Measurements from ENCODE around the gene SAMD3.
"Not testable (repeated sequence)": the region's sequence is repeated elsewhere in the genome, so short reads cannot be mapped to it uniquely, and the experiment has no call there.

SAMD3 gene

DNA sequence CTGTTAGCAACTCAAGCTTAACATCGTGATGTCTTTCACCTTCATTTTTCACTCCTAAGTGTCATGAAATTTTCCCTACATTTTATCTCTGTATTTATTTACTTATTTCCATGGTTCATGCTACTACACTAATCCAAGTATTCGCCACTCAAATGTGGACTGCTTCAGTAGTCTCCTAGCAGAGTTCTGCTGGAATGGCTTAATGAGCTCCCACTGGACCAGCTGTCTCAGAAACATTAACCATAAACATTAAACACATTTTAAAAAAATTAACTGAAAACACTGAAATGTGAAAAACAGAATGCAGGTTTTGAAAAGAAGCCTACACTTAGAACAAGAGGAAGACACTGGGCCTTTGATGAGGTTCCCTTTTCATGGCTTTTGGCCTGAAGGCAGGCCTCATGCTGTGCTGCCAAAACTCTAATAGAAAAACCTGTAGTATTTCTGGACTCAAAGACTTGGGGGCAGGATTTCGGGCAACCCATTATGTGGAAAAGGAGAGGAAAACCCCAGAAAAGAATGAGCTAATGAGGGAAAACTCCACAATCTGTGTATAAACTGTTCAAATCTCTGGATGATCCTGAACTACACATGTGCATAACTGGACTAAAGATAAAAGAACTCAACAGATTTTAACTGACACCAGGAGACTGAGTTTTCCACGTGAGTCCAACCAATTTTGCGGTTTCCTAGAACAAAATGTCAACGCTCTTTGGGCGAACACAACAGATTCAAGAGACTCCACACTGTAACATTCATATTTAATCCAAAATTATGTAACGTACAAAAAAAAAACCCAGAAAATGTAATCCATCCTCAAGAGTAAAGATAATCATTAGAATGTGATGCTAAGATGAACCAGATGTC is 33.0 kb downstream of the SAMD3 start:
- Histone ChIP-seq H3K9me3 (ENCODE audit: control insufficient read depth in 1 of 2, low read length in 2 of 2) (no peaks in the 10 kb centered on the region), H3K4me3 (ENCODE audit: low read depth in 1 of 2, low read length in 2 of 2) (no peak overlapping the region), H3K27ac (ENCODE audit: low read length) (no peak overlapping the region), H3K4me1 (ENCODE audit: control insufficient read depth in 1 of 2, insufficient read depth in 2 of 2, low read length in 2 of 2) (no peaks in the 10 kb centered on the region), H3K27me3 (ENCODE audit: low read depth, low read length) (no peaks in the 10 kb centered on the region), H3K36me3 (ENCODE audit: control insufficient read depth in 1 of 2, insufficient read depth in 2 of 2, low read length in 2 of 2) (no peaks in the 10 kb centered on the region)

DNA sequence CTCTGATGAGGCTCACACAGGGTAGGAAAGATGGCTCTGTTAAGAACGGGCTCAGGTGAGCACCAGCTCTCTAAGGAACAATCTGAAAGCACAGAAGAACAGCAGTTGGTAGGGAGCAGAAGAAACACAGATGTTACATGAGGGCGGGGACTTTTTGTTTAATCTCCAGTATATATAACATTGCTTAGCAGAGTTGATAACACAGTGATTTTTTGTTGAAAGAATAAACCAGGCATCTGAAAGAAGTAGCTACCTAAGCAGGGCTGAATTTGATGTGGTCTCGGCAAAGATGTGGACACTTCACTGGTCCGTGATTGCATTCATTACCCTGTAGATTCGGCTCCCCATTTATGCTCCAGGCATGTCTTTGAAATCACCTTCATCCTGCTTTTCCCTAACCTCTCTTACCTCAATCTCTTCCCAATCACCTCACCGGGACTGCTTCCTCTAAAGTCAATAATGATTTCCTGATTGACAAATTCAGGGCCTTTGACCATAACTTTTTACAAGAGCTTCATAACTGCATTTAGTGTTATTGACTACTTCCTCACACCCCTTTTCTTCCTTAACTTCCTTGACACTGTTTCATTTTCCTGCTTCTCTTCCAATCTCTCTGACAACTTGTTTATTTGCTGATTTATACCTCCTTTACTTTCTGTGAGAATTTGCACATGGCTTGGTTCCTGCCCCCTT is 34.4 kb downstream of the SAMD3 start:
- Histone ChIP-seq H3K27me3 (ENCODE audit: low read depth, low read length) (no peaks in the 10 kb centered on the region), H3K4me1 (ENCODE audit: control insufficient read depth in 1 of 2, insufficient read depth in 2 of 2, low read length in 2 of 2) (no peaks in the 10 kb centered on the region)

DNA sequence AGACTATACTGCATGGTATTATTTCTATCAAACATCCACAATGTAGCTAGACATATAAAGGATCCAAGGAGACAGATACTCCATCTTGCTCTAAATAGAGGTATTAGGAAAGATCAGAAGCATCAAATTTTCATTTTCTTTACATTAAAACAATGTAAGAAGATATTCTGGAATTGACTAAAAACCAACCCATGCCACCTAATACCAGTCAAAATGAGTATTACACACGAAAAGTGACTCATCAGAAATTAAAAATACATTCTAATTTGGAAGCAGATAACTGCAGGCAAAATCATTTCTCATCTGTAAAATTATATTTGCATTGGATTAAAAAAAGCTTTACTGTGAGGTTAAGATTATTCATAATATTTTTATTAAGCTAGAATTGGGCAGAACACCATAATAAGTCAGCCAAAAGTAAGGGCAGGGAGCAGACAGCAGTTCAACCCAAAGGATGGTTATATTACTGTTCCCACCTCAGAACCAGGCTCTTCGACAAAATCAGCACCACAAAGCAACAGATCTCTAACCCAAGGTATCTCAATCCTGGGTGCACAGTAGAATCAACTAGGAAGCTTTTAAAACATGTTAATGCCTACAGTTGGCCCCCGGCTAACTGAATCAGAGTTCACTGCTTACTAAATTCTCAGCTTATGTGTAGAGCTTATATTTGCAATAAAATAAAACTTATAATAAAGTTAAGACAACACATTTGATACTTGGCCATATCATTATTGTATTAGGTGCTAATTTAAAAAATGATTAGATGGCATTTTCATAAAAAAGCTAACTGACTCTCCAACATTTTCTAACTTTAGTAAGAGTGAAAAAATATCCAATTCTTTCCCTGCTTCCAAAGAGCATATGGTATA is 35.2 kb downstream of the SAMD3 start:
- Histone ChIP-seq H3K27ac (ENCODE audit: low read length) (no peak overlapping the region), H3K36me3 (ENCODE audit: control insufficient read depth in 1 of 2, insufficient read depth in 2 of 2, low read length in 2 of 2) (no peaks in the 10 kb centered on the region), H3K27me3 (ENCODE audit: low read depth, low read length) (no peaks in the 10 kb centered on the region), H3K4me3 (ENCODE audit: low read depth in 1 of 2, low read length in 2 of 2) (no peak overlapping the region), H3K4me1 (ENCODE audit: control insufficient read depth in 1 of 2, insufficient read depth in 2 of 2, low read length in 2 of 2) (no peaks in the 10 kb centered on the region), H3K9me3 (ENCODE audit: control insufficient read depth in 1 of 2, low read length in 2 of 2) (no peaks in the 10 kb centered on the region)

More for the DNA sequence above, 34.4 kb downstream of the SAMD3 start:
- Histone ChIP-seq H3K27ac (ENCODE audit: low read length) (no peak overlapping the region), H3K36me3 (ENCODE audit: control insufficient read depth in 1 of 2, insufficient read depth in 2 of 2, low read length in 2 of 2) (no peaks in the 10 kb centered on the region), H3K9me3 (ENCODE audit: control insufficient read depth in 1 of 2, low read length in 2 of 2) (no peaks in the 10 kb centered on the region), H3K4me3 (ENCODE audit: low read depth in 1 of 2, low read length in 2 of 2) (no peak overlapping the region)

DNA sequence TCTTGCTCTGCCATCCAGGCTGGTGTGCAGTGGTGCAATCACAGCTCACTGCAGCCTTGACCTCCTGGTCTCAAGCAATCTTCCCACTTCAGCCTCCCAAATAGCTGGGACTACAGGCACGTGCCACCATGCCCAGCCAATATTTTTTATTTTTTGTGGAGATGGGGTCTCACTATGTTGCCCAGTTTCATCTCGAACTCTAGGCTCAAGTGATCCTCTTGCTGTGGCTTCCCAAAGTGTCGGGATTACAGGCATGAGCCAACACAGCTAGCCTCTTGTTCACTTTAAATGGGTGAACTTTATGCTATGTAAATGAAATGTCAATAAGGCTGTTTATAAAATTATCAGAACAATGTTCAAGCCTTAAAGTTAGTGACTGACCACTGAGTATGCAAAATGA is 37.1 kb downstream of the SAMD3 start:
- no peaks in the 10 kb centered on the region for H3K4me1 ChIP-seq (ENCODE audit: control insufficient read depth in 1 of 2, insufficient read depth in 2 of 2, low read length in 2 of 2)
- no peaks in the 10 kb centered on the region for H3K27me3 ChIP-seq (ENCODE audit: low read depth, low read length)

DNA sequence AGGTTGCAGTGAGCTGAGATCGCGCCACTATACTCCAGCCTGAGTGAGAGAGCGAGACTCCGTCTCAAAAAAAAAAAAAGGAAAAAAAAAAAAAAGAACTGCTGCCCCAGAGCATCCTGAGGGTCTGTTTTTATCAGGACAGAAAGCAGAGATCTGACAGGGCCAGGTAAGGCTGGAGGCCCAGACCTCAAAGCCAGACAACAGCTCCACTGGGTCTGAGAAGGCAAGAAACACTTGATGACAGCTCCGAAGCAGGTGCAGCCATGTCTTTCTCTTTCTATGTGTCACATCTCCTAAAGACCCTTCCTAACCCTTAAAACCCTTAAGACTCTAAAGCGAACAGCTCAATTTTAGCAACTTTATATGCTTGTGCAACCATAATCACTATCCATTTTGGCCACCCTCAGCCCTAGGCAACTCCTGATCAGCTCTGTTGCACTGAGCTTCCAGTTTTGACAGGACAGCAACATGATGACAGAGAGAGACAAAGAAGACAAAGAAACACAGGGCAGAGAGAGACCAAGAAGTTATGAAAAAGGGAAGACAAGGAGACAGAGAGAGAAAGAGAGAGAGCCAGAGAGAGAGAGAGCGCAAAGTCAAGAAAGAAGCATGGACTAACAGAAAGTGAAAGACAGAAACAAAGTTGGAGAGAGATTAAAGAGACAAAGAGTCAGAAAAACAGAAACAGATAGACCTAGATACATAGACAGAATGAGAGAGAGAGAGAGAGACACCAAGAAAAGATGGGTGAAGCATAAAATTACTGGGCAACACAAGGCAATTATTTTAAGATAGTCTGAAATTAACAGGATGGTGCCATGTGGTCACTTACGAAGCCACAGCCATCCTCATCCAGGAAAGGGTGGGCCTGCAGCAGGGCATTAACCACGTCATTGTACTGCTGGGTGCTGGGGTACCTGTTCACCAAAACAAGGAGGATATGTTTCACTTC is 39.2 kb downstream of the SAMD3 start:
- H3K4me1 ChIP-seq (ENCODE audit: control insufficient read depth in 1 of 2, insufficient read depth in 2 of 2, low read length in 2 of 2) = no peaks in the 10 kb centered on the region
- no peaks in the 10 kb centered on the region for H3K36me3 ChIP-seq (ENCODE audit: control insufficient read depth in 1 of 2, insufficient read depth in 2 of 2, low read length in 2 of 2)
- no peaks in the 10 kb centered on the region for H3K9me3 ChIP-seq (ENCODE audit: control insufficient read depth in 1 of 2, low read length in 2 of 2)
- no peaks in the 10 kb centered on the region for H3K27me3 ChIP-seq (ENCODE audit: low read depth, low read length)
- no peak overlapping the region for H3K4me3 ChIP-seq (ENCODE audit: low read depth in 1 of 2, low read length in 2 of 2)
- H3K27ac ChIP-seq (ENCODE audit: low read length) = no peak overlapping the region

More for the DNA sequence above, 37.1 kb downstream of the SAMD3 start:
- Histone ChIP-seq H3K9me3 (ENCODE audit: control insufficient read depth in 1 of 2, low read length in 2 of 2) (no peaks in the 10 kb centered on the region), H3K36me3 (ENCODE audit: control insufficient read depth in 1 of 2, insufficient read depth in 2 of 2, low read length in 2 of 2) (no peaks in the 10 kb centered on the region), H3K27ac (ENCODE audit: low read length) (no peak overlapping the region), H3K4me3 (ENCODE audit: low read depth in 1 of 2, low read length in 2 of 2) (no peak overlapping the region)

DNA sequence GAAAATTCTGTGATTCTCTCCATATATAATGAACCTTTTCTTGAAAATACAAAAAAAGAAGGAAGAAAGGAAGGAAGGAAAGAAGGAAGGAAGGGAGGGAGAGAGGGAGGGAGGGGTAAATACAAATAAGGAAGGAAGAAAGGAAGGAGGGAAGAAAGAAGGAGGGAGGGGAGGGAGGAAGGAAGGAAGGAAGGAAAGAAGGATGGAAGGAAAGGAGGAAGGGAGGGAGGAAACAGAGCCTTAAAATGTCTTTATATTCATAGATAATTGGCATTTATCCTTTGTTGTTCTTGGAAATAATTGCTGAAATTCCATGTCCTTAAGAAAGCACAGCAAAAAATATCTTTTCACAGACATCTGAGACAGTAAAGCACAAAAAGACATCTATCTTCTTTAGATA is 40.3 kb downstream of the SAMD3 start:
- no peaks in the 10 kb centered on the region for H3K9me3 ChIP-seq (ENCODE audit: control insufficient read depth in 1 of 2, low read length in 2 of 2)
- H3K27ac ChIP-seq (ENCODE audit: low read length) = no peak overlapping the region
- no peaks in the 10 kb centered on the region for H3K4me1 ChIP-seq (ENCODE audit: control insufficient read depth in 1 of 2, insufficient read depth in 2 of 2, low read length in 2 of 2)
- no peaks in the 10 kb centered on the region for H3K27me3 ChIP-seq (ENCODE audit: low read depth, low read length)
- H3K36me3 ChIP-seq (ENCODE audit: control insufficient read depth in 1 of 2, insufficient read depth in 2 of 2, low read length in 2 of 2) = no peaks in the 10 kb centered on the region
- no peak overlapping the region for H3K4me3 ChIP-seq (ENCODE audit: low read depth in 1 of 2, low read length in 2 of 2)

DNA sequence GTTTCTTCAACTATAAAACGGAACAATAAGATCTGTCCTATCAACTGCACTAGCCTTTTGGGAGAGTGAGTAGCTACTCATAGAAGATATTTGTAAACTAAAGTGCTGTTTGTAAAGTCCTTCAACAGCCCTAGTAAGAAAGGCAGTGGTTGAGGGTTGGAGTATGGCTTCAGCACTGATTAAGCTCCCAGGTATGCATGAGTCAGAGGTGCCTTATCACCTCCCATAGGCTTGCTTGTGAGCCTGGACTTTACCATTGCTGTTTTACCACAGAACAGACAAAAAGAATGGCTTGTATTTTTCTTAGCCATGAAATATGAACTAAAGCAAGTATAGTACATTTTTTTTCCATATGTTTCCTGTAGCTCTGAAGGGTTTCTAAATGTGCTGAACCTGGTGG is 44.1 kb downstream of the SAMD3 start:
- H3K9me3 ChIP-seq (ENCODE audit: control insufficient read depth in 1 of 2, low read length in 2 of 2) = no peaks in the 10 kb centered on the region
- no peaks in the 10 kb centered on the region for H3K36me3 ChIP-seq (ENCODE audit: control insufficient read depth in 1 of 2, insufficient read depth in 2 of 2, low read length in 2 of 2)
- no peaks in the 10 kb centered on the region for H3K4me1 ChIP-seq (ENCODE audit: control insufficient read depth in 1 of 2, insufficient read depth in 2 of 2, low read length in 2 of 2)
- H3K27me3 ChIP-seq (ENCODE audit: low read depth, low read length) = no peaks in the 10 kb centered on the region
- no peak overlapping the region for H3K4me3 ChIP-seq (ENCODE audit: low read depth in 1 of 2, low read length in 2 of 2)
- H3K27ac ChIP-seq (ENCODE audit: low read length) = no peak overlapping the region

DNA sequence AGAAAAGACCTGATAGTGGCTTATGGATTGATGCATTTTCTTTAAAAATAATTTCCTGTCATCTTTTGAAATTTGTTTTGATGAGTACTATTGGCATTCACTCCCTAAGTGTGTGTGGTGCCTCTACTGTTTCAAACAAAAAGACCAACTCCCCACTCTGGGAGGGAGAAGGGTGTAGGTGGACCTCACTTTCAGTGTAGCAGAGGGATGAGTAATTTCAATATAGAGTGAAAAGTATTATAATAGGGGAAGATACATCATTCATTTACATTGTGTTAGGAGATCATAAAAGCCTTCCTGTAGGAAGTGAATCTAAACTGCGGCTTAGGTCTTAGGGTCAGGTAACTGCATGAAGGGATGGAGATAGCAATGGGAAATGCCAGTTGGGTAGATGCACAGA is 46.4 kb downstream of the SAMD3 start:
- H3K4me3 ChIP-seq (ENCODE audit: low read depth in 1 of 2, low read length in 2 of 2) = no peak overlapping the region
- H3K9me3 ChIP-seq (ENCODE audit: control insufficient read depth in 1 of 2, low read length in 2 of 2) = no peaks in the 10 kb centered on the region
- H3K27ac ChIP-seq (ENCODE audit: low read length) = no peak overlapping the region
- H3K27me3 ChIP-seq (ENCODE audit: low read depth, low read length) = no peaks in the 10 kb centered on the region
- H3K36me3 ChIP-seq (ENCODE audit: control insufficient read depth in 1 of 2, insufficient read depth in 2 of 2, low read length in 2 of 2) = no peaks in the 10 kb centered on the region
- H3K4me1 ChIP-seq (ENCODE audit: control insufficient read depth in 1 of 2, insufficient read depth in 2 of 2, low read length in 2 of 2) = no peaks in the 10 kb centered on the region

DNA sequence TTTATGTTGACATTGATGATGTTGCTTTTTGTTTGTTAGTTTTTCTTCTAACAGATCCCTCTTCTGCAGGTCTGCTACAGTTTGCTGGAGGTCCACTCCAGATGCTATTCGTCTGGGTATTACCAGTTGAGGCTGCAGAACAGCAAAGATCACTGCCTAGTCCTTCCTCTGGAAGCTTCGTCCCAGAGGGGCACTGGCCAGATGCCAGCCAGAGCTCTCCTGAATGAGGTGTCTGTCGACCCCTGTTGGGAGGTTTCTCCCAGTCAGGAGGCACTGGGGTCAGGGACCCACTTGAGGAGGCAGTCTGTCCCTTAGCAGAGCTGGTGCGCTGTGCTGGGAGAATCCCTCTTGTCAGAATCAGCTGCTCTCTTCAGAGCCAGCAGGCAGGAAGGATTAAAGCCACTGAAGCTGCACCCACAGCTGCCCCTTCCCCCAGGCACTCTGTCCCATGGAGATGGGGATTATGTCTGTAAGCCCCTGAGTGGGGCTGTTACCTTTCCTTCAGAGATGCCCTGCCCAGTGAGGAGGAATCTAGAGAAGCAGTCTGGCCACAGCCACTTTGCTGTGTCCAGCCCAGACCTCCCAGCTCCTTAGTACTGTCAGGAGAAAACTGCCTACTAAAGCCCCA is 49.3 kb downstream of the SAMD3 start:
- not testable (repeated sequence) for H3K36me3 ChIP-seq (ENCODE audit: control insufficient read depth in 1 of 2, insufficient read depth in 2 of 2, low read length in 2 of 2); H3K9me3 ChIP-seq (ENCODE audit: control insufficient read depth in 1 of 2, low read length in 2 of 2); H3K4me1 ChIP-seq (ENCODE audit: control insufficient read depth in 1 of 2, insufficient read depth in 2 of 2, low read length in 2 of 2); H3K27me3 ChIP-seq (ENCODE audit: low read depth, low read length); H3K4me3 ChIP-seq (ENCODE audit: low read depth in 1 of 2, low read length in 2 of 2); H3K27ac ChIP-seq (ENCODE audit: low read length)

DNA sequence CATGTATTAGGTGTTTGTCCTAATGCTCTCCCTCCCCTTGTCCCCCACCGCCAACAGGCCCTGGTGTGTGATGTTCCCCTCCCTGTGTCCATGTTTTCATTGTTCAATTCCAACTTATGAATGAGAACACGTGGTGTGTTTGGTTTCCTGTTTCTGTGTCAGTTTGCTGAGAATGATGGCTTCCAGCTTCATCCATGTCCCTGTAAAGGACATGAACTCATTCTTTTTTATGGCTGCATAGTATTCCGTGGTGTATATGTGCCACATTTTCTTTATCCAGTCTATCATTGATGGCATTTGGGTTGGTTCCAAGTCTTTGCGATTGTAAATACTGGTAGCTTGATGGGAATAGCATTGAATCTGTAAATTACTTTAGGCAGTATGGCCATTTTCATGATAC is 52.6 kb downstream of the SAMD3 start:
- not testable (repeated sequence) for H3K27ac ChIP-seq (ENCODE audit: low read length); H3K27me3 ChIP-seq (ENCODE audit: low read depth, low read length); H3K4me3 ChIP-seq (ENCODE audit: low read depth in 1 of 2, low read length in 2 of 2); H3K4me1 ChIP-seq (ENCODE audit: control insufficient read depth in 1 of 2, insufficient read depth in 2 of 2, low read length in 2 of 2); H3K36me3 ChIP-seq (ENCODE audit: control insufficient read depth in 1 of 2, insufficient read depth in 2 of 2, low read length in 2 of 2); H3K9me3 ChIP-seq (ENCODE audit: control insufficient read depth in 1 of 2, low read length in 2 of 2)

Measured in muscle layer of duodenum (tissue), 2 donors.